Gastroesophageal sphincter (tissue), 4 donors: ENCODE data around the gene TMED10. TPM values are rescaled to one million over a fixed set of nuclear protein-coding genes. Genes with fewer than 3 reads are reported as not detected.

Experiments used
- ATAC-seq: fragments of 150-250 bp; one replicate; pipeline ENCODE4 v1.9.1; 2016; ENCODE audit warnings: mild to moderate bottlenecking, moderate library complexity
- H3K27ac ChIP-seq, 4 donors: fragments of 200-600 bp; sonication (generic) in 3 of 4; 1 replicate in 3 of 4; 2 replicates in 1 of 4; pipeline ENCODE4 v1.5.1; 2016 to 2019
- H3K27me3 ChIP-seq: fragments of 200-600 bp; sonication (generic); one replicate; pipeline ENCODE4 v1.5.1; 2019
- H3K36me3 ChIP-seq, 2 donors: fragments of 200-600 bp; sonication (generic); one replicate each; pipeline ENCODE4 v1.5.1; 2019; ENCODE audit warnings: control low read depth in 1 of 2
- H3K4me1 ChIP-seq, 3 donors: fragments of 200-600 bp; sonication (generic); 1 replicate in 2 of 3; 2 replicates in 1 of 3; pipeline ENCODE4 v1.5.1; 2016 to 2019; ENCODE audit warnings: control low read depth in 2 of 3
- H3K4me3 ChIP-seq, 2 donors: fragments of 200-600 bp; sonication (generic); one replicate each; pipeline ENCODE4 v1.5.1; 2019; ENCODE audit warnings: mild to moderate bottlenecking in 1 of 2, moderate library complexity in 1 of 2
- H3K9me3 ChIP-seq, 3 donors: fragments of 200-600 bp; sonication (generic); one replicate each; pipeline ENCODE4 v1.5.1; 2017 to 2019; ENCODE audit warnings: control low read depth in 2 of 3
- CTCF ChIP-seq, 4 experiments: fragments of 200-600 bp in 2 of 4; fragments of 450-650 bp in 2 of 4; sonication (generic) in 1 of 4; IDR thresholded peaks; one replicate each; pipeline ENCODE4 v1.5.1; 2017 to 2019; ENCODE audit warnings: antibody characterized with exemption in 4 of 4, mild to moderate bottlenecking in 2 of 4, moderate library complexity in 2 of 4
- EP300 ChIP-seq: sonication (generic); formaldehyde crosslinking; IDR thresholded peaks from one replicate; pipeline ENCODE4 v1.6.1; 2017; ENCODE audit warnings: antibody characterized with exemption, mild to moderate bottlenecking
- POLR2A ChIP-seq, 2 donors: fragments of 450-650 bp; IDR thresholded peaks; one replicate each; pipeline ENCODE4 v1.6.1; 2017; ENCODE audit warnings: antibody characterized with exemption in 2 of 2, mild to moderate bottlenecking in 2 of 2, moderate library complexity in 1 of 2
- POLR2AphosphoS5 ChIP-seq: sonication (generic); formaldehyde crosslinking; IDR thresholded peaks from one replicate; pipeline ENCODE4 v1.6.1; 2017; ENCODE audit warnings: antibody characterized with exemption
- WGBS, 2 donors: methylation state at CpG; one replicate each; pipeline ENCODE4 v1.1.5; 2018; ENCODE audit warnings: low coverage in 1 of 2; 5-methylcytosine and 5-hydroxymethylcytosine counted together
- total RNA-seq, 4 donors: library from RNA; depleted of rRNA; stranded (reverse); fragments of >200 nt; gene quantifications; one replicate each; pipeline ENCODE4 v1.1.0, GENCODE V29; 2016

The TMED10 gene
- total RNA-seq, 4 donors from 2014 or later: 140 to 241 (median 162) TPM

GRCh38 chr14:75220156-75220555, 43.7 kb upstream of the TMED10 start:
- Histone ChIP-seq H3K4me3 (no peak overlapping the region), H3K27ac (no peak overlapping the region), H3K27me3 (no peaks in the 10 kb centered on the region), H3K9me3 (no peaks in the 10 kb centered on the region), H3K4me1 (no peaks in the 10 kb centered on the region), H3K36me3 (no peaks in the 10 kb centered on the region)
- 71 to 90% methylated on average over 2 to 8 of the region's 9 CpGs for WGBS, 2 donors
- no peak for ATAC-seq
- TF ChIP-seq CTCF (IDR thresholded peaks at IDR 0.05) (no peak), EP300 (no peak)

- TF ChIP-seq EP300: no peak
- no peak for TF ChIP-seq POLR2A (IDR thresholded peaks at IDR 0.05)
- no peak for TF ChIP-seq CTCF (IDR thresholded peaks at IDR 0.05)
- TF ChIP-seq POLR2AphosphoS5: no peak
- no peaks in the 10 kb centered on the region for H3K9me3 ChIP-seq
- no peak overlapping the region for H3K4me3 ChIP-seq
- 40 to 83% methylated on average over 2 of the region's 4 CpGs for WGBS, 2 donors
- H3K27ac ChIP-seq: no peak overlapping the region
- no peak for ATAC-seq
- H3K4me1 ChIP-seq: no peaks in the 10 kb centered on the region
- H3K36me3 ChIP-seq: no peaks in the 10 kb centered on the region
- H3K27me3 ChIP-seq: no peaks in the 10 kb centered on the region
Observed at GRCh38 chr14:75217508-75218206, 41.2 kb upstream of the TMED10 start.

GRCh38 chr14:75216427-75217006, 40.1 kb upstream of the TMED10 start:
- no peaks in the 10 kb centered on the region for H3K36me3 ChIP-seq
- TF ChIP-seq POLR2AphosphoS5 (no peak), EP300 (no peak), POLR2A (IDR thresholded peaks at IDR 0.05) (no peak), CTCF (IDR thresholded peaks at IDR 0.05) (no peak)
- 90% methylated on average over 5 to 6 of the region's 6 CpGs for WGBS, 2 donors
- H3K4me3 ChIP-seq: no peak overlapping the region
- ATAC-seq: no peak
- no peaks in the 10 kb centered on the region for H3K9me3 ChIP-seq
- no peak overlapping the region for H3K27ac ChIP-seq
- no peaks in the 10 kb centered on the region for H3K4me1 ChIP-seq
- H3K27me3 ChIP-seq: no peaks in the 10 kb centered on the region

- H3K4me1 ChIP-seq: no peaks in the 10 kb centered on the region
- H3K9me3 ChIP-seq: no peaks in the 10 kb centered on the region
- no peak for ATAC-seq
- no peaks in the 10 kb centered on the region for H3K27me3 ChIP-seq
- 88 to 100% methylated on average over 4 of the region's 6 CpGs for WGBS, 2 donors
- H3K36me3 ChIP-seq: no peaks in the 10 kb centered on the region
- H3K4me3 ChIP-seq: no peak overlapping the region
- no peak overlapping the region for H3K27ac ChIP-seq
- TF ChIP-seq CTCF (IDR thresholded peaks at IDR 0.05): no peak
- no peak for TF ChIP-seq POLR2AphosphoS5
- no peak for TF ChIP-seq POLR2A (IDR thresholded peaks at IDR 0.05)
- TF ChIP-seq EP300: no peak
Observed at GRCh38 chr14:75215520-75215919, 39.1 kb upstream of the TMED10 start.

- no peaks in the 10 kb centered on the region for H3K27me3 ChIP-seq
- TF ChIP-seq EP300: no peak
- no peak for TF ChIP-seq POLR2AphosphoS5
- no peak for TF ChIP-seq POLR2A (IDR thresholded peaks at IDR 0.05)
- no peaks in the 10 kb centered on the region for H3K36me3 ChIP-seq
- no peaks in the 10 kb centered on the region for H3K4me1 ChIP-seq
- WGBS, 2 donors: 93 to 97% methylated on average over 5 of the region's 5 CpGs
- H3K4me3 ChIP-seq: no peak overlapping the region
- no peak for ATAC-seq
- H3K9me3 ChIP-seq: no peaks in the 10 kb centered on the region
- H3K27ac ChIP-seq: no peak overlapping the region
Observed at GRCh38 chr14:75214558-75214957, 38.1 kb upstream of the TMED10 start.
